GM23338 (cell line): ENCODE data around the gene CD8A. TPM values are rescaled to one million over a fixed set of nuclear protein-coding genes. Genes with fewer than 3 reads are reported as not detected.

Source experiments
- ATAC-seq: fragments of 200-7000 bp; cut with Tn5 transposase; 3 replicates; pipeline ENCODE4 v1.9.1; 2020
- DNase-seq: peaks from one replicate; pipeline ENCODE4 v3.0.0-alpha.2; 2015; ENCODE audit warnings: low spot score
- H2AFZ ChIP-seq: fragments of 200-600 bp; sonication (generic); 2 replicates; pipeline ENCODE4 v1.8.0; 2016; ENCODE audit warnings: antibody characterized with exemption, mild to moderate bottlenecking, moderate library complexity
- H3F3A ChIP-seq: fragments of 200-600 bp; sonication (generic); replicated peaks from 2 replicates; pipeline ENCODE4 v1.8.0; 2017; ENCODE audit warnings: antibody characterized with exemption, mixed run types, low read depth
- H3K27ac ChIP-seq: fragments of 200-600 bp; sonication (generic); 2 replicates; pipeline ENCODE4 v1.6.1; 2016; ENCODE audit warnings: low read depth
- H3K27me3 ChIP-seq: fragments of 200-600 bp; sonication (generic); 2 replicates; pipeline ENCODE4 v1.8.0; 2016; ENCODE audit warnings: mild to moderate bottlenecking, mixed run types, moderate library complexity; ENCODE audit not compliant: insufficient read depth
- H3K36me3 ChIP-seq: fragments of 200-600 bp; sonication (generic); 2 replicates; pipeline ENCODE4 v1.8.0; 2016; ENCODE audit warnings: mild to moderate bottlenecking; ENCODE audit not compliant: insufficient read depth
- H3K4me1 ChIP-seq: fragments of 200-600 bp; sonication (generic); 2 replicates; pipeline ENCODE4 v1.8.0; 2016; ENCODE audit warnings: mild to moderate bottlenecking, moderate library complexity; ENCODE audit not compliant: insufficient read depth
- H3K4me2 ChIP-seq: fragments of 200-600 bp; sonication (generic); 2 replicates; pipeline ENCODE4 v1.7.1; 2017; ENCODE audit warnings: mixed run types
- H3K4me3 ChIP-seq: fragments of 200-600 bp; sonication (generic); 2 replicates; pipeline ENCODE4 v1.6.1; 2016; ENCODE audit warnings: mixed run types
- H3K79me2 ChIP-seq: fragments of 200-600 bp; sonication (generic); replicated peaks from 2 replicates; pipeline ENCODE4 v1.8.0; 2017; ENCODE audit warnings: mild to moderate bottlenecking; ENCODE audit not compliant: insufficient read depth
- H3K9me2 ChIP-seq: fragments of 200-600 bp; sonication (generic); 2 replicates; pipeline ENCODE4 v1.8.0; 2017; ENCODE audit not compliant: insufficient read depth
- H4K20me1 ChIP-seq: fragments of 200-600 bp; sonication (generic); replicated peaks from 2 replicates; pipeline ENCODE4 v1.8.0; 2017; ENCODE audit warnings: mild to moderate bottlenecking; ENCODE audit not compliant: insufficient read depth
- H3K27ac Mint-ChIP-seq: 2 replicates; pipeline ENCODE4 v1.8.0; 2020; ENCODE audit warnings: inconsistent platforms, mild to moderate bottlenecking, moderate library complexity, mixed read lengths
- H3K27me3 Mint-ChIP-seq: 3 replicates; pipeline ENCODE4 v1.8.0; 2022; ENCODE audit warnings: low read depth, mild to moderate bottlenecking, moderate library complexity, mixed read lengths, inconsistent platforms; ENCODE audit not compliant: insufficient read depth, poor library complexity
- H3K36me3 Mint-ChIP-seq: 3 replicates; pipeline ENCODE4 v1.8.0; 2021; ENCODE audit warnings: low read depth, mild to moderate bottlenecking, inconsistent platforms, moderate library complexity, mixed read lengths
- H3K4me1 Mint-ChIP-seq: 3 replicates; pipeline ENCODE4 v1.8.0; 2020; ENCODE audit warnings: mild to moderate bottlenecking, inconsistent platforms, mixed read lengths
- H3K4me3 Mint-ChIP-seq: 3 replicates; pipeline ENCODE4 v1.8.0; 2021; ENCODE audit warnings: moderate library complexity, mild to moderate bottlenecking, inconsistent platforms, mixed read lengths
- H3K9me3 Mint-ChIP-seq: 3 replicates; pipeline ENCODE4 v1.8.0; 2020; ENCODE audit warnings: moderate library complexity, mild to moderate bottlenecking, inconsistent platforms, mixed read lengths
- CREB1 ChIP-seq: fragments of 250-450 bp; sonication (Bioruptor Pico); IDR thresholded peaks from 2 replicates; pipeline ENCODE4 v1.5.0; 2020; ENCODE audit warnings: low read depth, mild to moderate bottlenecking, moderate library complexity
- ETS1 ChIP-seq: IDR thresholded peaks from 2 replicates; pipeline ENCODE4 v1.6.1; 2016; ENCODE audit warnings: antibody characterized with exemption
- EZH2 ChIP-seq: fragments of 200-600 bp; sonication (generic); IDR thresholded peaks from one replicate; pipeline ENCODE4 v1.8.0; 2017; ENCODE audit warnings: antibody characterized with exemption, mild to moderate bottlenecking, low read depth; ENCODE audit not compliant: unreplicated experiment
- EZH2phosphoT487 ChIP-seq: fragments of 200-600 bp; sonication (generic); IDR thresholded peaks from one replicate; pipeline ENCODE4 v1.8.1; 2018; ENCODE audit warnings: antibody characterized with exemption; ENCODE audit not compliant: unreplicated experiment
- NANOG ChIP-seq: IDR thresholded peaks from 2 replicates; pipeline ENCODE4 v1.6.1; 2016; ENCODE audit warnings: antibody characterized with exemption, borderline replicate concordance
- POLR2AphosphoS5 ChIP-seq: IDR thresholded peaks from 2 replicates; pipeline ENCODE4 v1.6.1; 2016; ENCODE audit warnings: antibody characterized with exemption, low read depth
- STAT1 ChIP-seq: IDR thresholded peaks from one replicate; pipeline ENCODE4 v1.6.1; 2016; ENCODE audit warnings: antibody characterized with exemption; ENCODE audit not compliant: unreplicated experiment
- ZNF114 ChIP-seq: fragments of 250-450 bp; sonication (Bioruptor Pico); IDR thresholded peaks from 2 replicates; pipeline ENCODE4 v1.5.0; 2020; ENCODE audit warnings: mild to moderate bottlenecking, moderate library complexity
- ZNF331 ChIP-seq: fragments of 250-450 bp; sonication (Bioruptor Pico); IDR thresholded peaks from 2 replicates; pipeline ENCODE4 v1.5.0; 2020; ENCODE audit warnings: low read depth, mild to moderate bottlenecking, moderate library complexity
- polyA plus RNA-seq: library from polyadenylated mRNA; unstranded; fragments of >200 nt; fragmentation: Nextera tagmentation; extraction: Ambion mirVana; gene quantifications from 2 replicates; pipeline ENCODE4 v1.2.1, GENCODE V29; 2016
- total RNA-seq: library from RNA; depleted of rRNA; stranded (reverse); fragments of >200 nt; shearing (Covaris generic); gene quantifications from 2 replicates; pipeline ENCODE4 v1.2.3, GENCODE V29; 2014
- TF ChIP-seq, protein P1 (sequence below): fragments of 250-450 bp; sonication (Bioruptor Pico); IDR thresholded peaks from 2 replicates; pipeline ENCODE4 v1.5.0; 2020; ENCODE audit warnings: mild to moderate bottlenecking, moderate library complexity
- TF ChIP-seq, protein P2 (sequence below): IDR thresholded peaks from one replicate; pipeline ENCODE4 v1.6.1; 2018; ENCODE audit warnings: antibody characterized with exemption; ENCODE audit not compliant: unreplicated experiment

Gene CD8A
- total and polyA plus RNA-seq, 2 experiments from 2014 or later: 0.19 to 0.24 TPM

- H3K9me2 ChIP-seq: no peaks in the 10 kb centered on the region
- H3K4me3 Mint-ChIP-seq: no peak overlapping the region
- H4K20me1 ChIP-seq: no peaks in the 10 kb centered on the region
- H3K4me2 ChIP-seq: no peak overlapping the region
- peaks cover 4% of the 10 kb centered on the region for H3K27me3 Mint-ChIP-seq
- H3K36me3 Mint-ChIP-seq: peaks cover 3% of the 10 kb centered on the region; the same call in 1 of the 3 replicates
- no peaks in the 10 kb centered on the region for H3K27me3 ChIP-seq
- no peak overlapping the region for H3K4me3 ChIP-seq
- H3K36me3 ChIP-seq: no peaks in the 10 kb centered on the region
- no peaks in the 10 kb centered on the region; the same call in 2 of the 3 replicates for H3K4me1 Mint-ChIP-seq
- peaks cover 13% of the 10 kb centered on the region; the same call in 2 of the 3 replicates for H3K9me3 Mint-ChIP-seq
- H3K27ac Mint-ChIP-seq: no peak overlapping the region
- no peaks in the 10 kb centered on the region for H3K79me2 ChIP-seq
- ATAC-seq: no peak
- no peak overlapping the region for H3K27ac ChIP-seq
- H2AFZ ChIP-seq: no peak overlapping the region
- DNase-seq: no peak
- no peaks in the 10 kb centered on the region for H3F3A ChIP-seq
- no peak for TF ChIP-seq EZH2
- no peaks in the 10 kb centered on the region for H3K4me1 ChIP-seq
Observed at GRCh38 chr2:86818114-86818801, 27.5 kb upstream of the CD8A start.

GRCh38 chr2:86815611-86816010, 24.9 kb upstream of the CD8A start:
- H3K4me2 ChIP-seq: no peak overlapping the region
- Mint-ChIP-seq H3K4me1 (peaks cover 6% of the 10 kb centered on the region; the same call in 2 of the 3 replicates), H3K27ac (no peak overlapping the region), H3K27me3 (peaks cover 2% of the 10 kb centered on the region), H3K9me3 (no peaks in the 10 kb centered on the region), H3K4me3 (no peak overlapping the region), H3K36me3 (no peaks in the 10 kb centered on the region)
- H3K79me2 ChIP-seq: no peaks in the 10 kb centered on the region
- H4K20me1 ChIP-seq: no peaks in the 10 kb centered on the region
- no peaks in the 10 kb centered on the region for H3K4me1 ChIP-seq
- no peak overlapping the region for H2AFZ ChIP-seq
- no peak for ATAC-seq
- no peaks in the 10 kb centered on the region for H3F3A ChIP-seq
- no peaks in the 10 kb centered on the region for H3K9me2 ChIP-seq
- no peak overlapping the region for H3K4me3 ChIP-seq
- DNase-seq: no peak
- no peak overlapping the region for H3K27ac ChIP-seq
- no peaks in the 10 kb centered on the region for H3K36me3 ChIP-seq
- H3K27me3 ChIP-seq: no peaks in the 10 kb centered on the region
- TF ChIP-seq EZH2phosphoT487: no peak
- no peak for TF ChIP-seq ETS1
- no peak for TF ChIP-seq NANOG
- TF ChIP-seq ZNF331 (CRISPR knock-in tag): no peak
- TF ChIP-seq EZH2: no peak
- TF ChIP-seq, protein P1, sequence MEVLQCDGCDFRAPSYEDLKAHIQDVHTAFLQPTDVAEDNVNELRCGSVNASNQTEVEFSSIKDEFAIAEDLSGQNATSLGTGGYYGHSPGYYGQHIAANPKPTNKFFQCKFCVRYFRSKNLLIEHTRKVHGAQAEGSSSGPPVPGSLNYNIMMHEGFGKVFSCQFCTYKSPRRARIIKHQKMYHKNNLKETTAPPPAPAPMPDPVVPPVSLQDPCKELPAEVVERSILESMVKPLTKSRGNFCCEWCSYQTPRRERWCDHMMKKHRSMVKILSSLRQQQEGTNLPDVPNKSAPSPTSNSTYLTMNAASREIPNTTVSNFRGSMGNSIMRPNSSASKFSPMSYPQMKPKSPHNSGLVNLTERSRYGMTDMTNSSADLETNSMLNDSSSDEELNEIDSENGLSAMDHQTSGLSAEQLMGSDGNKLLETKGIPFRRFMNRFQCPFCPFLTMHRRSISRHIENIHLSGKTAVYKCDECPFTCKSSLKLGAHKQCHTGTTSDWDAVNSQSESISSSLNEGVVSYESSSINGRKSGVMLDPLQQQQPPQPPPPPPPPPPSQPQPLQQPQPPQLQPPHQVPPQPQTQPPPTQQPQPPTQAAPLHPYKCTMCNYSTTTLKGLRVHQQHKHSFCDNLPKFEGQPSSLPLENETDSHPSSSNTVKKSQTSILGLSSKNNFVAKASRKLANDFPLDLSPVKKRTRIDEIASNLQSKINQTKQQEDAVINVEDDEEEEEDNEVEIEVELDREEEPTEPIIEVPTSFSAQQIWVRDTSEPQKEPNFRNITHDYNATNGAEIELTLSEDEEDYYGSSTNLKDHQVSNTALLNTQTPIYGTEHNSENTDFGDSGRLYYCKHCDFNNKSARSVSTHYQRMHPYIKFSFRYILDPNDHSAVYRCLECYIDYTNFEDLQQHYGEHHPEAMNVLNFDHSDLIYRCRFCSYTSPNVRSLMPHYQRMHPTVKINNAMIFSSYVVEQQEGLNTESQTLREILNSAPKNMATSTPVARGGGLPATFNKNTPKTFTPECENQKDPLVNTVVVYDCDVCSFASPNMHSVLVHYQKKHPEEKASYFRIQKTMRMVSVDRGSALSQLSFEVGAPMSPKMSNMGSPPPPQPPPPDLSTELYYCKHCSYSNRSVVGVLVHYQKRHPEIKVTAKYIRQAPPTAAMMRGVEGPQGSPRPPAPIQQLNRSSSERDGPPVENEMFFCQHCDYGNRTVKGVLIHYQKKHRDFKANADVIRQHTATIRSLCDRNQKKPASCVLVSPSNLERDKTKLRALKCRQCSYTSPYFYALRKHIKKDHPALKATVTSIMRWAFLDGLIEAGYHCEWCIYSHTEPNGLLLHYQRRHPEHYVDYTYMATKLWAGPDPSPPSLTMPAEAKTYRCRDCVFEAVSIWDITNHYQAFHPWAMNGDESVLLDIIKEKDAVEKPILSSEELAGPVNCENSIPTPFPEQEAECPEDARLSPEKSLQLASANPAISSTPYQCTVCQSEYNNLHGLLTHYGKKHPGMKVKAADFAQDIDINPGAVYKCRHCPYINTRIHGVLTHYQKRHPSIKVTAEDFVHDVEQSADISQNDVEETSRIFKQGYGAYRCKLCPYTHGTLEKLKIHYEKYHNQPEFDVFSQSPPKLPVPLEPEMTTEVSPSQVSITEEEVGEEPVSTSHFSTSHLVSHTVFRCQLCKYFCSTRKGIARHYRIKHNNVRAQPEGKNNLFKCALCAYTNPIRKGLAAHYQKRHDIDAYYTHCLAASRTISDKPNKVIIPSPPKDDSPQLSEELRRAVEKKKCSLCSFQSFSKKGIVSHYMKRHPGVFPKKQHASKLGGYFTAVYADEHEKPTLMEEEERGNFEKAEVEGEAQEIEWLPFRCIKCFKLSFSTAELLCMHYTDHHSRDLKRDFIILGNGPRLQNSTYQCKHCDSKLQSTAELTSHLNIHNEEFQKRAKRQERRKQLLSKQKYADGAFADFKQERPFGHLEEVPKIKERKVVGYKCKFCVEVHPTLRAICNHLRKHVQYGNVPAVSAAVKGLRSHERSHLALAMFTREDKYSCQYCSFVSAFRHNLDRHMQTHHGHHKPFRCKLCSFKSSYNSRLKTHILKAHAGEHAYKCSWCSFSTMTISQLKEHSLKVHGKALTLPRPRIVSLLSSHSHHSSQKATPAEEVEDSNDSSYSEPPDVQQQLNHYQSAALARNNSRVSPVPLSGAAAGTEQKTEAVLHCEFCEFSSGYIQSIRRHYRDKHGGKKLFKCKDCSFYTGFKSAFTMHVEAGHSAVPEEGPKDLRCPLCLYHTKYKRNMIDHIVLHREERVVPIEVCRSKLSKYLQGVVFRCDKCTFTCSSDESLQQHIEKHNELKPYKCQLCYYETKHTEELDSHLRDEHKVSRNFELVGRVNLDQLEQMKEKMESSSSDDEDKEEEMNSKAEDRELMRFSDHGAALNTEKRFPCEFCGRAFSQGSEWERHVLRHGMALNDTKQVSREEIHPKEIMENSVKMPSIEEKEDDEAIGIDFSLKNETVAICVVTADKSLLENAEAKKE (CRISPR knock-in tag): no peak
- no peak for TF ChIP-seq POLR2AphosphoS5
- TF ChIP-seq, protein P2, sequence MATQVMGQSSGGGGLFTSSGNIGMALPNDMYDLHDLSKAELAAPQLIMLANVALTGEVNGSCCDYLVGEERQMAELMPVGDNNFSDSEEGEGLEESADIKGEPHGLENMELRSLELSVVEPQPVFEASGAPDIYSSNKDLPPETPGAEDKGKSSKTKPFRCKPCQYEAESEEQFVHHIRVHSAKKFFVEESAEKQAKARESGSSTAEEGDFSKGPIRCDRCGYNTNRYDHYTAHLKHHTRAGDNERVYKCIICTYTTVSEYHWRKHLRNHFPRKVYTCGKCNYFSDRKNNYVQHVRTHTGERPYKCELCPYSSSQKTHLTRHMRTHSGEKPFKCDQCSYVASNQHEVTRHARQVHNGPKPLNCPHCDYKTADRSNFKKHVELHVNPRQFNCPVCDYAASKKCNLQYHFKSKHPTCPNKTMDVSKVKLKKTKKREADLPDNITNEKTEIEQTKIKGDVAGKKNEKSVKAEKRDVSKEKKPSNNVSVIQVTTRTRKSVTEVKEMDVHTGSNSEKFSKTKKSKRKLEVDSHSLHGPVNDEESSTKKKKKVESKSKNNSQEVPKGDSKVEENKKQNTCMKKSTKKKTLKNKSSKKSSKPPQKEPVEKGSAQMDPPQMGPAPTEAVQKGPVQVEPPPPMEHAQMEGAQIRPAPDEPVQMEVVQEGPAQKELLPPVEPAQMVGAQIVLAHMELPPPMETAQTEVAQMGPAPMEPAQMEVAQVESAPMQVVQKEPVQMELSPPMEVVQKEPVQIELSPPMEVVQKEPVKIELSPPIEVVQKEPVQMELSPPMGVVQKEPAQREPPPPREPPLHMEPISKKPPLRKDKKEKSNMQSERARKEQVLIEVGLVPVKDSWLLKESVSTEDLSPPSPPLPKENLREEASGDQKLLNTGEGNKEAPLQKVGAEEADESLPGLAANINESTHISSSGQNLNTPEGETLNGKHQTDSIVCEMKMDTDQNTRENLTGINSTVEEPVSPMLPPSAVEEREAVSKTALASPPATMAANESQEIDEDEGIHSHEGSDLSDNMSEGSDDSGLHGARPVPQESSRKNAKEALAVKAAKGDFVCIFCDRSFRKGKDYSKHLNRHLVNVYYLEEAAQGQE: no peak
- TF ChIP-seq CREB1 (CRISPR knock-in tag): no peak
- TF ChIP-seq STAT1: no peak
- TF ChIP-seq ZNF114 (CRISPR knock-in tag): no peak
